Stimulated activated CD8-positive, alpha-beta memory T cell treated with anti-CD3 and anti-CD28 coated beads, Interleukin-12 subunit alpha, Interleukin-12 subunit beta, amount 100 ng/mL, for 24 hours (primary cell): Measurements from ENCODE around the gene C20orf202.

ENCODE experiments used
- DNase-seq: peaks from one replicate; pipeline ENCODE4 v3.0.0-alpha.2; 2020; ENCODE audit errors: extremely low read depth

The C20orf202 gene

GRCh38 chr20:1184638-1185315 lies 18.5 kb upstream of the C20orf202 start, which contains the start of gene TMEM74B:
Gene TMEM74B, minus strand, starts transcription at chr20:1184981. Its CDS starts 1,180 bp downstream, at chr20:1183801.
- no peak for DNase-seq

DNA sequence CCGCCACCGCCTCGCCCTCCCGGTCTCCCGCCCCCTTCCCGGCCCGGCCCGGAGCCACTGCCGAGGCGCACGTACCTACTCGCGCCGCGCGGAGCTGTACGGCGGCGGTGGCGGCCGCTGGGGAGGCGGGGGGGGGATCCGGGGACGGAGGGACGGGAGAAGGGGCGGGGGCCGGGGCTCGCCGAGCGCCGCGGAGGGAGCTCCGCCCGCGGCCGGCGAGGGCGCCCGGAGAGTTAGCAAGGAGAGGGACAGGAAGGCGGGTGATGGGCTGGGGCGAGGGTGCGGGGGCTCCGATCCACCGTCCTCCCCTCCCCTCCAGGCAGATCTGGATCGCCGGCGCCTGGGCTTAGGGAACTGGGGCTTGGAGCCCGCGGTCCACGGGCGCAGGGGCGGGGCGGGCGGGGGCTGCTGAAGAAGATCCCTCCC lies 17.9 kb upstream of the C20orf202 start:
- no peak for DNase-seq

- DNase-seq: no peak
Measured at GRCh38 chr20:1185790-1186334, 17.4 kb upstream of the C20orf202 start.

DNA sequence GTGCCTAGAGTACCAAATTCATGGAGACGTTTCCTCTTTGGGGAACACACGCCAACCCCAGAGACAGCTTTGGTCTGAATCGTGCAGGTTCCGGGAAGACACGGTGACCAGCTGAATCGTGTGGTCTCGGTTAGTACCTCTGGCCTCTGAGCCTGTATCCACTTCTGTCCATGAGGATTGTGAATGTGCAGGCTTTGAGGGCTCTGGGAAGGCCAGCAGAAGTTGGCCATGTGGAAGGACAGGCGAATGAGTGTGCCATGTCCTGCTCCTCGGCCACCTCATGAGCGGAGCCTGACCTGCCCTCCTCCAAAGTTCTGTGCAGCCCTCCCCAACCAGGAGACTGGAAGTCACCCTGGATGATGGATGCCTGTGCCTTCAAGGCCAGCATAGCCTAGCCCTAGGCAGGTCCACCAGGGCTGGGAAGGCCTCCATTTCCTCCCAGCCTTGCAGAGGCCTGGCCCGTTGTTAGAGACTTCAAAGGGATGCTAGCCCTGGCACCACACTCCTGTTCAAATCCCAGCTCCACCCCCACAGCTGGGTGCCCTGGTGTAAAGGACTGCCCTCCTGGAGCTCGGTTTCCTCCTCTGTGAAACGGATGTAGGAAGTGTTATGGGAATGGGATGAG lies 16.8 kb upstream of the C20orf202 start:
- no peak for DNase-seq

DNA sequence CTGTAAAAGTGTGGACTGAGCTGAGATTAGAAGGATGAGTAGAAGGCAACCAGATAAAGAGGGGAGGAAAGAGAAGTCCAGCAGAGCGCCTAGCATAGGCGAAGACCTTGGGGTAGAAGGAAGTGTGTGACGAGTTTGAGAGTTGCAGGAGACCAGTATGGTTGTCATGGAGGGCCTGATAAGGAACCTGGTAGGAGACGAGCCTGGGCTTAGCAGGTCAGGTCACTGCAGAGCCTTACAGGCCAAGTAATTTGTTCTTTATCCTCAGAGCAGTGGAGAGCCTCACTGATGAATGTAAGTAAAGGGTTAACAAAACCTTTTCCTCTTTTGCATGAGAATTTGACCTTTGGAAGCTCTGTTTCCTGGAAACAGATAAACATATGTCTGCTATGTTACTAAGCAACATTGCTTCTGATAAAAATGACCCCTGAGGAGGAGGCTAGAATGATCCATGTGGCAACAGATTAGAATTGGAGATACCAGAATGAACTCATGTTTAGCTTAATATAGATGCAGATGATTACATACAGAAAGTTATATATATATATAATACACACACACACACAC lies 15.6 kb upstream of the C20orf202 start:
- DNase-seq: no peak

- DNase-seq: no peak
Measured at GRCh38 chr20:1188347-1188746, 14.9 kb upstream of the C20orf202 start.

- no peak for DNase-seq
Measured at GRCh38 chr20:1189827-1190226, 13.4 kb upstream of the C20orf202 start.

GRCh38 chr20:1190847-1191246 lies 12.4 kb upstream of the C20orf202 start:
- DNase-seq: no peak

DNA sequence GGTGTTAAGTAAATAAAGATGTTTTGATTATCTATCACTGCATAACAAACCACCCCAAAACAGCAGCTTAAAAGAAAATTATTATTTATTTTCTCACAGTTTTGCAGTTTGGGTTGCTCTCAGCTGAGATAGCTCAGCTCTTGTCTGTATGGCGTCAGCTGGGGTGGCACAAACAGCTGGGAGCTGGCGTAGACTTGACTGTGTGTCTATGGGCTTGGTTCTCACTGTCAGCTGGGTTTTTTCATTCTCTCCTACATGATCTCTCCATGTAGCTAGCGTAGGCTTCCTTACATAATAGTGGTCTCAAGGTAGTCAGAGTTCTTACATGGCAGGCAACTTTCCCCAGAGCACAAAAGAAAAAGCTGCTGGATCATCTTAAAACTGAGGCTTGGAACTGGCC lies 12.0 kb upstream of the C20orf202 start:
- DNase-seq: no peak

DNA sequence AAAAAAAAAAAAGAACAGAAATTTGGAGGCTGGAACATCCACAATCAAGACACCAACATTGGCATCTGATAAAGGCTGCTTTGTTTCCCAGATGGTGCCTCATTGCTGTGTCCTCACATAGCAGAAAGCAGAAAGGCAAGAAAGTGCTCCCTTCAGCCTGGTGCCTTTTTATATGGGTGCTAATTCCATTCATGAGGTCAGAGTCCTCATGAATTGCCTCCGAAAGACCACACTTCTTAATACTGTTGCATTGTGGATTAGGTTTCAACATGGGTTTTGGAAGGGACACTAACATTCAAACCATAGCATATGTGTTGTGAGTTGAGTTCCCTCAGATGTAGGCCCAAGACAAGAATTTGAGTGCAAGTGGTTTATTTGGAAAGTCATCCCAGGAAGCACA lies 8.0 kb upstream of the C20orf202 start:
- DNase-seq: no peak

DNA sequence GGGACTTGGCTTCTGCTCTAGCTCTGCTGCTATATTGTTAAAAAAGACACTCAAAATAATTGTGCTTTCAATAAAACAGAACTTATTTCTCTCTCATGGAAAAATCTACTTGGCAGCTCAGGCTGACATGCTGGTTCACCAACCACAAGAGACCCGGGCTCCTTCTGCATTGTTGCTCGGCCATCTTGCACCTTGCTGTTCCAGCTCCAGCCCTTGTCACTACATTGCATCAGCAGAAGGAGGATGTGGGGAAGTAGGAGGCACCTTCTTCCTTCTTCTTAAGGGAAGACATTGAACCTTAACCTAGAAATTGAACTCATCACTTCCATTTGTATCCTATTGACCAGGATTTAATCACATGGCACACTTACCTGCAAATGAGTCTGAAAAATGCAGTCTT lies 6.6 kb upstream of the C20orf202 start:
- no peak for DNase-seq

DNA sequence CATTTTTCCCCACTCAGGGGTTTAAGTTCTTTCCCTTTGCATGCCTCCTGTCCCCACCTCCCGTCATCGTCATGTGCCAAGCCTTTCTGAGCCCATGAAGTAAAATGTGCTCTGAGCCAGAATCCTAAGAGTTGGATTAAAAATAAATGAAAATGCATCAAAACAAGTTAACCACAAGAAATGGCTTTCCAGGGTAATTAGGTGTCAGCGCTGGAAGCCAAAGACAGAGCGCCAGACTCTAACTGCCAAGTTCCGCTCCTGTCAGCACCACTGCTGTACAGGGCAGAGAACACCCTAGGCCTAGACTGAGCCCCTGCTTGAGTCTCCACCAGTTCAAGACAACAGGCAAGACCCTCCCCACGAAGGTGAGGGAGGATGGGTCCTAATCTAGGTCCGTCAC lies 5.5 kb upstream of the C20orf202 start:
- DNase-seq: no peak

GRCh38 chr20:1198751-1199150 lies 4.5 kb upstream of the C20orf202 start:
- no peak for DNase-seq

GRCh38 chr20:1199212-1199873 lies 3.9 kb upstream of the C20orf202 start:
- DNase-seq: no peak

GRCh38 chr20:1199964-1200363 lies 3.3 kb upstream of the C20orf202 start:
- DNase-seq: no peak

GRCh38 chr20:1203630-1204029 lies 376 bp downstream of the C20orf202 start:
- no peak for DNase-seq

- DNase-seq: no peak
Measured at GRCh38 chr20:1204113-1204512, 859 bp downstream of the C20orf202 start.

DNA sequence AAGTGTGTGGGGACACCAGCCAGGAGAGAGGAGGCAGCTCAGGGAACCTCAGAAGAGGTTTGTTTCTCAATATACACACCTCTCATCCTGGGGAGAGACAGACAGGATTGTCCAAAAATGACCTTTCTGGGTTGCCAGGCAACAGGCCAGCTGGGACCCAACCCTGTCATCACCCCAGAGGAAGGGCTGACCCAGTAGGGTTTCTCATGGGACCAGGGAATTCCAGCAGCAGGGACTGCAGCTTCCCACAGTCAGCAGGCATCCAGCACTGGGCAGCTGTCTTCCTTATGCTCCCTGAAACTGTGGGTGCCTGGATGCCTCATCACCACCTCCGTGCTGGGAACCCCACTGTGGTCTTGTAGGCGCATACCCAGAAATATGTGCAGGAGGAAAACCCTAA lies 1.3 kb downstream of the C20orf202 start:
- DNase-seq: no peak

DNA sequence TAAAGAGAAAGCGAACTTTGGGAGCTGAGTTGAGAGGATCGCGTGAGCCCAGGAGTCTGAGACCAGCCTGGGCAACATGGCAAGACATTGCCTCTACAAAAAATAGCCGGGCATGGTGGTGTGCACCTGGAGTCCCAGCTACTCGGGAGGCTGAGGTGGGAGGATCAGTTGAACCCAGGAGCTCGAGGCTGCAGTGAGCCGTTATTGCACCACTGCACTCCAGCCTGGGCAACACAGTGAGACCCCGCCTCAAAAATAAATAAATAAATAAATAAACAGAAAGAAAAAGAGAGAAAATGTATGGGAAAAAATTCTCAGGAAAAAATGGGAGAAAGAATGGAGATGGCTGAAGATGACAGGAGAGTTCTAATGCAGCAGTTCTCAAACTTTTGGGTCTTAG lies 2.5 kb downstream of the C20orf202 start:
- DNase-seq: no peak

GRCh38 chr20:1206366-1207148 lies 3.3 kb downstream of the C20orf202 start:
- no peak for DNase-seq

DNA sequence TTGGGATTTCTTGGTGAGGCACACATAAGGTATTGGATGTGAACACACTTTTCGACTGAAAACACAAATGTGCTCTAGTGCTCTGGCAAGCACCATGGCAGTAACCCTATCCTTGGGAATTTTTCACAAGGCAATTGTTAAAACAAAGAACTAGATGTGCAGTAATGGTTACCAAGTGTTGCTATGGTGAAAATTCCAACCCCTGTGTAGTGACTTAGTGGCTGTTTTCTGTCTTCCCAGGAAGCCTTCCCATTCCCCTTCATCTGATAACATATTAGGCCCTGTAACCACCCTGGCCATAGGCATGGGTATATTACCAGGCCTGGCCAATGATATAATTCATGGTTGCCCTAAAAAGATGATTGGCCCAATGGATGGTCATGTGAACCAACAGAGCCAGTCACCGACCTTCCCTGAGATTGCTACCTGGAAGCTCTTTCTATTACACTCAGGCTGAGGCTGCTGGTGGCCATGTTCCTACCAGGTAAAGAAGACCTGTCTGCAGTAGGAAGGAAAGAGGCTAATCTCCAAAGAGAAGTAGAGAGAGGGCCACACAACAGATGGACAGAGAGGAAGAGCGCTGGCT lies 4.1 kb downstream of the C20orf202 start:
- DNase-seq: no peak
